Peyer's patch (tissue), 4 donors: ENCODE results near the gene COL16A1. TPM values are rescaled to one million over a fixed set of nuclear protein-coding genes. Genes with fewer than 3 reads are reported as not detected.
A peak's percentile ranks its signal among the peaks of the same experiment; 100 is the strongest.

Experiments used
- DNase-seq, 3 donors: peaks; one replicate each; pipeline ENCODE4 v3.0.0-alpha.2; 2017 to 2019
- H3K27ac ChIP-seq, 4 donors: fragments of 200-600 bp; sonication (generic); one replicate each; pipeline ENCODE4 v1.5.1; 2016 to 2019
- H3K27me3 ChIP-seq, 2 donors: fragments of 200-600 bp; sonication (generic); one replicate each; pipeline ENCODE4 v1.5.1; 2019
- H3K36me3 ChIP-seq, 3 donors: fragments of 200-600 bp; sonication (generic); one replicate each; pipeline ENCODE4 v1.5.1; 2016 to 2019
- H3K4me1 ChIP-seq, 4 donors: fragments of 200-600 bp; sonication (generic); one replicate each; pipeline ENCODE4 v1.5.1; 2016 to 2019
- H3K4me3 ChIP-seq, 4 donors: fragments of 200-600 bp; sonication (generic); 1 replicate in 3 of 4; 2 replicates in 1 of 4; pipeline ENCODE4 v1.5.1; 2016 to 2019; ENCODE audit warnings: mild to moderate bottlenecking in 1 of 4
- H3K9me3 ChIP-seq, 4 donors: fragments of 200-600 bp; sonication (generic); one replicate each; pipeline ENCODE4 v1.5.1; 2016 to 2019; ENCODE audit warnings: mild to moderate bottlenecking in 1 of 4
- CTCF ChIP-seq, 6 experiments: fragments of 450-650 bp in 4 of 6; fragments of 200-600 bp in 2 of 6; sonication (generic) in 1 of 6; IDR thresholded peaks; one replicate each; pipeline ENCODE4 v1.5.1; 2017 to 2019; ENCODE audit warnings: antibody characterized with exemption in 6 of 6, mild to moderate bottlenecking in 3 of 6, moderate library complexity in 1 of 6
- POLR2A ChIP-seq, 2 donors: fragments of 450-650 bp; IDR thresholded peaks; one replicate each; pipeline ENCODE4 v1.5.1; 2017; ENCODE audit warnings: antibody characterized with exemption in 2 of 2, mild to moderate bottlenecking in 2 of 2, moderate library complexity in 2 of 2
- total RNA-seq, 4 donors: library from RNA; depleted of rRNA; stranded (reverse); fragments of >200 nt; gene quantifications; one replicate each; pipeline ENCODE4 v1.1.0, GENCODE V29; 2016

COL16A1 gene
- total RNA-seq, 4 donors from 2014 or later, result 18.2 to 201 (median 58.3) TPM

- Histone ChIP-seq H3K27ac (no peak overlapping the region), H3K9me3 (no peaks in the 10 kb centered on the region), H3K36me3 (no peaks in the 10 kb centered on the region), H3K4me3 (no peak overlapping the region), H3K4me1 (peaks cover 0 to 62% (median 14%) of the 10 kb centered on the region in 4 donors), H3K27me3 (no peaks in the 10 kb centered on the region)
- DNase-seq, result no peak
- TF ChIP-seq CTCF (IDR thresholded peaks at IDR 0.05) (no peak), POLR2A (IDR thresholded peaks at IDR 0.05) (no peak)
These were observed 62.9 kb downstream of the COL16A1 start for GRCh38 chr1:31640964-31641363.

- peaks cover 0 to 65% (median 14%) of the 10 kb centered on the region in 4 donors for H3K4me1 ChIP-seq
- H3K27ac ChIP-seq, result no peak overlapping the region
- DNase-seq, result no peak
- no peaks in the 10 kb centered on the region for H3K27me3 ChIP-seq
- TF ChIP-seq CTCF (IDR thresholded peaks at IDR 0.05) (no peak), POLR2A (IDR thresholded peaks at IDR 0.05) (no peak)
- no peaks in the 10 kb centered on the region for H3K9me3 ChIP-seq
- H3K4me3 ChIP-seq, result no peak overlapping the region
- H3K36me3 ChIP-seq, result peaks cover 0 to 1% (median 0%) of the 10 kb centered on the region in 3 donors
These were observed 63.6 kb downstream of the COL16A1 start for GRCh38 chr1:31640179-31640578.

DNA sequence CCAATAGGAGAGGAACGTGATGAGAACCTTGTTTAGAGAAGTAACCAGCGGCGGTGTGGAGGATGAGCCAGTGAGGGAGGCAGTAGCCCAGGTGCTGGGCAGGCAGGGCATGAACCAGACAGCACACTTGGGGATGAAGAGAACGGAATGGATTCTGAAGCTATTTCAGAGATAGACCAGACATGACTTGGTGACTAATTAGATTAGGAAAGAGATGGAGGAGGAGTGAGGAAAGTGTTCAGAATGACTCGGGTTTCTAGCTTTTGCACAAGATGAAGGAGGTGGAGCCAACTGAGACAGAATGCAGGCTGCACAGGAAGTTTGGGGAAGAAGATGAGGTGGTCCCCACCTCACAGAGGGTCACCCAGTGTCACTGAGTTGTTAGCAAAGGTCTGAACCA is 64.3 kb downstream of the COL16A1 start:
- Histone ChIP-seq H3K27me3 (no peaks in the 10 kb centered on the region), H3K4me3 (no peak overlapping the region), H3K9me3 (no peaks in the 10 kb centered on the region), H3K36me3 (peaks cover 0 to 8% (median 0%) of the 10 kb centered on the region in 3 donors), H3K27ac (no peak overlapping the region), H3K4me1 (peaks cover 0 to 65% (median 14%) of the 10 kb centered on the region in 4 donors)
- TF ChIP-seq CTCF (IDR thresholded peaks at IDR 0.05), result no peak
- DNase-seq, result no peak

- TF ChIP-seq POLR2A (IDR thresholded peaks at IDR 0.05), result no peak
- TF ChIP-seq CTCF (IDR thresholded peaks at IDR 0.05), result no peak
- peaks cover 0 to 56% (median 9%) of the 10 kb centered on the region in 4 donors for H3K4me1 ChIP-seq
- peak overlapping the region in 2 of 4 donors; percentile 22 to 70 for H3K27ac ChIP-seq
These were observed 65.7 kb downstream of the COL16A1 start for GRCh38 chr1:31637915-31638673.

GRCh38 chr1:31633117-31633516 is 70.7 kb downstream of the COL16A1 start:
- Histone ChIP-seq H3K27ac (no peak overlapping the region), H3K9me3 (no peaks in the 10 kb centered on the region), H3K36me3 (peaks cover 0 to 66% (median 3%) of the 10 kb centered on the region in 3 donors), H3K4me3 (no peak overlapping the region), H3K27me3 (no peaks in the 10 kb centered on the region), H3K4me1 (peaks cover 0 to 29% (median under 1%) of the 10 kb centered on the region in 4 donors)
- peak in 1 of 3 donors; percentile 57 for DNase-seq
- TF ChIP-seq CTCF (IDR thresholded peaks at IDR 0.05), result peak in 4 of 6 experiments; percentile 24 to 41 (median 30)
- TF ChIP-seq POLR2A (IDR thresholded peaks at IDR 0.05), result no peak

More at GRCh38 chr1:31637915-31638673, 65.7 kb downstream of the COL16A1 start:
- Histone ChIP-seq H3K9me3 (no peaks in the 10 kb centered on the region), H3K36me3 (peaks cover 0 to 16% (median 0%) of the 10 kb centered on the region in 3 donors), H3K27me3 (no peaks in the 10 kb centered on the region), H3K4me3 (no peak overlapping the region)
- peak in 2 of 3 donors; percentile 53 to 67 for DNase-seq
